ENCODE measurements around the gene BTBD16.

BTBD16 gene

DNA sequence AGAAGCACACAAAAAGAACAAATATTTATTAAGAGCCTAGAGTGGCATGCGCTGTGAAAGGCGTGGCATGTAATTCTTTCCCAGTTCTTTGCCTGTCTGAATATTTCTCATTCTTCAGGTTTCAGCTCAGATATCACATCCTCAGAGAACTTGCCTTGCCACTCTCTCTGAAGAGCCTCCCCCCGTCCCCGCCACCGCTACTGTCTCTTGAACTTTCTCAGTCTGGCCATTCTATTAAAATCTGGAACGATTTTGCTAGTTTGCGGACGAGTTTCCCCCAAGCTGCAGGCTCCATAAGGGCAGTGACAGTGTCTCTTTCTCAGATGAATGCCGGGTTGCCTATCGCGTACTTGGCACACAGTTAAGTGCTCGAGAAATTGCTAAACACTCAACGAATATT lies 102.6 kb downstream of the BTBD16 start:
- H3K4me3 ChIP-seq (replicated peaks; ENCODE audit: low read depth, low read length), result peak overlapping the region; percentile 54
- no peak for DNase-seq (ENCODE audit: extremely low read depth, low read depth)
- TF ChIP-seq, protein P1, sequence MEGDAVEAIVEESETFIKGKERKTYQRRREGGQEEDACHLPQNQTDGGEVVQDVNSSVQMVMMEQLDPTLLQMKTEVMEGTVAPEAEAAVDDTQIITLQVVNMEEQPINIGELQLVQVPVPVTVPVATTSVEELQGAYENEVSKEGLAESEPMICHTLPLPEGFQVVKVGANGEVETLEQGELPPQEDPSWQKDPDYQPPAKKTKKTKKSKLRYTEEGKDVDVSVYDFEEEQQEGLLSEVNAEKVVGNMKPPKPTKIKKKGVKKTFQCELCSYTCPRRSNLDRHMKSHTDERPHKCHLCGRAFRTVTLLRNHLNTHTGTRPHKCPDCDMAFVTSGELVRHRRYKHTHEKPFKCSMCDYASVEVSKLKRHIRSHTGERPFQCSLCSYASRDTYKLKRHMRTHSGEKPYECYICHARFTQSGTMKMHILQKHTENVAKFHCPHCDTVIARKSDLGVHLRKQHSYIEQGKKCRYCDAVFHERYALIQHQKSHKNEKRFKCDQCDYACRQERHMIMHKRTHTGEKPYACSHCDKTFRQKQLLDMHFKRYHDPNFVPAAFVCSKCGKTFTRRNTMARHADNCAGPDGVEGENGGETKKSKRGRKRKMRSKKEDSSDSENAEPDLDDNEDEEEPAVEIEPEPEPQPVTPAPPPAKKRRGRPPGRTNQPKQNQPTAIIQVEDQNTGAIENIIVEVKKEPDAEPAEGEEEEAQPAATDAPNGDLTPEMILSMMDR (IDR thresholded peaks at IDR 0.05; ENCODE audit: low read depth, low read length, missing control alignments), result no peak

DNA sequence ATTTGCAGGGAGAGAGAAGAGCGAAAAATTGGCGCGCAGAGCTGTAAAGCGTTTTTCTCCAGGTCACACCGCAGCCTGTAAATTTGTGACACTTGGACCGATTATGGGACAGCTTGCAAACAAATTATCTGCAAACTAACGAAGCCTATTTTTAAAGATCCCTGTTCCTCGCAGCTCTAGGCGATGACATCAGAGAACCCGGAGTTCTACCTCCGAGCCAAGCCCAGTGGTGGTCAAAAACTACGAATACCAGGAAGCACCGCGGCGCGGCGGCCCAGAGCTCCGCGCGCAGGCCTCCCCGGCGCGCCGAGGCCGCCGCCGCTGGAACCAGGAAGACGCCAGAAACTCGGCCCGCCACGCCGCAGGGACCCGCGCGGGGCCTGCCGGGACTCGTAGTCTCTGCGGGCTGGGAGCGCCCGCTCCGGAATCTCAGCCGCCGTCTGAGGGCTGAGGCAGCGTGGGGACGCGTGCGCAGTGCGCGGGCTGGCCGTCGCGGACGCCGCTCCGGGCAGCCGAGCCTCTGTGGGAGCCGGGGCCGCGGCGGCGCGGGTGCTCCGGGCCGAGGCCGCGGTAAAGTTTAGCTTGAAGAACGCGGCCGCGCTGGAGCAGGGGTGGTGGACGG lies 103.3 kb downstream of the BTBD16 start, which contains the start of gene PLEKHA1:
TSS of gene PLEKHA1 (plus strand) at position 472 of the 622 bp plus-strand sequence. CDS start 18,493 bp downstream, outside the sequence.
- peak; percentile 62 for DNase-seq (ENCODE audit: extremely low read depth, low read depth)
- TF ChIP-seq, protein P1 (IDR thresholded peaks at IDR 0.05; ENCODE audit: low read depth, low read length, missing control alignments), result no peak
- peak within 1 kb of the TSS; percentile 54 for H3K4me3 ChIP-seq (replicated peaks; ENCODE audit: low read depth, low read length)

DNA sequence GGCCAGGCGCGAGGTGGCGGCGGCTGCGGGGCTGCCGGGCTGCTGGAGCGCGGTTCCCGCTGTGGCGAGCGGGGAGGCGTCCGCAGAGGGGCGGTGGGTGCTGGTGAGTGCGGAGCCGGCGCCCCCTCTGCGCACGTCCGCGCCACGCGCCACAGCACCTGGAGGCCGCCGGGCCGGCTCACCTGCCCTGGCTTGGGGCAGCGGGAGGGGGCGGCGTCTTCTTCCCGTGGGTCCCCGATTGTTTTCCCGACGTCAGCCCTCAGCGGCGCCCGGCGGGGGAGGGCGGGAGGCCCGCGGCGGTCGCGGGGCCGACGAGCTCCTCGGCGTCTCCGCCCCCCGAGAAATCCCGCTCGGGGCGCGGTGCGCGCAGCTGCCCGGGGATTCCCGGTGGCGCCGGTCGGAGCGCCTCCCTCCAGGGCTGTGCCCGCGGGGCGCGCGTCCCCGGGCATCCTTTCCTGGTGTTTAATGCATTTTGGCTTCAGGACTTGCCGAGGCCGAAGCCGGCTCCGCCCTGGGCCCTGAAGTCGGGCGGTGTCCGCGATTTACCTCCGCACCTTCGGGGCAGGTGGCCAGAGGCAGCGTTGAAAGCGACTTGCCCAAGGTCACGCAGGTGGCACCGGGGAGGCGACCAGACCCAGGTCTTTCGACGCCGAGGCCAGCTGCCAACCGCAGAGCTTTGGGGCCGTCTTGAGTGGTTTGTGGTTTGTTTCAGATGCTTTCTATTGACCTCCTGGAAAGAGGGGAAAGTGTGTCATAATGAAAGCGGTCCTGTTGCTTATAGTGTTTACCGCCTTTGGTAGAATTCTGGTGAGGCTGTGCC lies 104.0 kb downstream of the BTBD16 start:
- peak overlapping the region; percentile 54 for H3K4me3 ChIP-seq (replicated peaks; ENCODE audit: low read depth, low read length)
- TF ChIP-seq, protein P1 (IDR thresholded peaks at IDR 0.05; ENCODE audit: low read depth, low read length, missing control alignments), result no peak
- DNase-seq (ENCODE audit: extremely low read depth, low read depth), result no peak

DNA sequence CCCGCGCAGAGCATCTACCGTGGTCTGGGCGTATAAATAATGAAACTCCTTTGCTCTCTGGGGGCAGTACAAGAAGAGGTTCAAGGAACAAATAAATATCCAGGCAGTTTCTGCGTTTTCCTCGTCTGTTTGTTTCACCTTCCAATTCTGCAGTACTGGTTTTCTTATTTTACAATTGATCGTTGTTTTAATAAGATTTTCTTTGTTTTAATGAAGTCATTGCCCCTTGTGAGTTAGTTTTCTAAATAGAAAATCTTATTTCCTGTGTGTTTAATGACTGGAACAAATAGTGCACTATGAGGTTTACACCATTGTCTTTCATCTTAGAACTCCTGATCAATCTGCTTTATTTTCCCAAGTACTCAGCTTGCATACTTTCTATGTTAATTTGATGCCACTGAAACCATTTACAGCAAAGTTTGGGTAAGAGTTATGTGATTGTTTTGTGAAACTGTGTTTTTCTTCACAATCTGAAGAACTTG lies 104.6 kb downstream of the BTBD16 start:
- TF ChIP-seq, protein P1 (IDR thresholded peaks at IDR 0.05; ENCODE audit: low read depth, low read length, missing control alignments), result no peak
- DNase-seq (ENCODE audit: extremely low read depth, low read depth), result no peak
- H3K4me3 ChIP-seq (replicated peaks; ENCODE audit: low read depth, low read length), result peak overlapping the region; percentile 54

DNA sequence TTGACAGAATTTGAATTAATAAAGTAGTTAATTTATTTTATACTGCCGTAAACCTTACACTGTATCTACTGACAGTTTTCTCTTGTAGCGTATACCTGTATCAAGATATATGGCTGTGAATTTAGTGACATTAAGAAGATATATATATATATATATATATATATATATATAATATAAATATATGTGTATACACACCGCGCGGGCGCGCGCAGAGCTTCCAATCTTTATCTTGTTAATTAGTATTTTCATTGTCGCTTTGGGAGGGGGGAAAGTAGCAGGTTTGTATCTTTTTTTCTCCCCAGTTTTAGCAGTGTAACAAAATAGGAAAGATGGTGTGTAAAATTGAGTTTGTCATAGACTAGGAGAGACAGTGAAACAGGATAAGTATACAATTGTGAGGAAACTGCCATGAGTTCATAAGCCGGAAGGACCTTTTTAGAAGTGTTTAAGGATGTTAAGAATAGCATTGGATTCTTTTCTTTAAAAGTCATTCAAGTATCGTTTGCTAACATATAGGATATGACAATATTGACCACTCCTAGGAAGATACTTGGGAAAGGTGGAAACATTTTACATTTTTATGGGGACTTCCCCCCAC lies 105.4 kb downstream of the BTBD16 start:
- no peak overlapping the region; the same call in 1 of the 2 replicates for H3K4me3 ChIP-seq (replicated peaks; ENCODE audit: low read depth, low read length)

DNA sequence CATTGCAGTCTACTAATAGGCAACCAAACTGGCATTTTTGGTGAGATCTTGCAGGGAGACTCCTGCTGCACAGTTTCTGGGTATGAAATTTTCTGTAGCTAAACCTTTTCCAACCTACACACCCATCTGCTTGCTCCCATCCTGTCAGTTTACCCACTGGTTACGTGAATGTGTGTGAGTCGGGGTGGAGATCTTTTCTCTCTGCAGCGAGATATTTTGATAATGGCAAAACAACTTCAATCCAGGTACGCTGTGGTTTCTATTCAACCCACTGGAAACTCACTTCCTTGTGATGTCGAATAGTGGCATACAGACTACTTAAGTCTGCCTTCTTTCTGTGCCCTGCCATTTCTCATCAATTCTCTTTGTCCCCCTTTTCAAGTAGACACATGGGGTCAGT lies 107.9 kb downstream of the BTBD16 start:
- TF ChIP-seq, protein P1 (IDR thresholded peaks at IDR 0.05; ENCODE audit: low read depth, low read length, missing control alignments), result no peak
- DNase-seq (ENCODE audit: extremely low read depth, low read depth), result no peak
- no peak overlapping the region for H3K4me3 ChIP-seq (replicated peaks; ENCODE audit: low read depth, low read length)

More for the DNA sequence above, 105.4 kb downstream of the BTBD16 start:
- DNase-seq (ENCODE audit: extremely low read depth, low read depth), result no peak
- TF ChIP-seq, protein P1 (IDR thresholded peaks at IDR 0.05; ENCODE audit: low read depth, low read length, missing control alignments), result no peak

All from HFF-Myc (cell line).